Activated gamma-delta T cell treated with anti-CD3 and anti-CD28 coated beads, Interleukin-2, amount 50 U/mL, for 16 hours (primary cell): ENCODE measurements around the gene LGALS8.

ENCODE experiments used
- DNase-seq: peaks from one replicate; pipeline ENCODE4 v3.0.0-alpha.2; 2020; ENCODE audit warnings: low read depth

LGALS8 gene

DNA sequence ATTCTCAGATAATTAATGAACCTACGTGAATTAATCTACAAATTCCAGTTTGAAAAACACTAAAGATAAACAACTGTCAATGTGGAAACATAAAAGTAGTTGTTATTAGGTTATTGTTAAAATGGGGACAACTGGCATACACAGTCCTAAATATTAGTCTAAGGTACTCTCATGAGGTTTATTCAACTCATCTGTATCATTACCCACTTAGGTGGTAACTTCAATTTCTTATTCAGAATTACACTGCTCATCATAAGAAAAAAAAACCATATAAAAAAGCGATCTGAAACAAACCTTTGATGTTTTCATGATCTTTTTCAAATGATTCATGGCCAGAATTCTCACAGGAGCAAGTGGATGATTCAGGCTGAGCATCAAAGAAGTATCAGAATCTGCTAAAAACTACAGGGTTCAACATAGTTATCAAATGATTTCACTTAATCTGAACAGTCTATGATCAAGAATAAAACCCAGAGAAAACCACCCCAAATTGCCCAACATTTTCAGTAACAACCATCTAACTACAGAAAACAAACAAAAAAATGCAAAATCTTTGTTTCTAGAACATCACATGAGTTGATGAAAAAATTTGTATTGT lies 66.9 kb downstream of the LGALS8 start:
- DNase-seq: no peak

DNA sequence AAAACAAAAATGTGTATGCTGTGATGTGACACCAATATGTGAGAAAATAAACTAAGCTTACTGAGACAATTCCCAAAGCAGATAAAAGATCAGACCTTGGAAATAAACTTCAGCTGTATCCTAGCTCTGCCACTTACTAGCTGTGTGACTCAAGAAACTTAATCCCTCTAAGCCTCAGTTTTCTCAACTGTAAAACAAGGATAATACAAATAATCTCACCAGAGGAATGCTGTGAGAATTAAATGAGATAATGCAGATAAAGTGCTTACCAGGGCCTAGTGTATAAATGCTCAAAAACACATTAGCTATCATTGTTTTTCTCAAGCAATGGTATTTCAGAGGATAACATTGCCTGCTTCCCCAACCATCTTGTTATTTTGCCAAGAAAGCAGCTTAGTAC lies 78.4 kb downstream of the LGALS8 start:
- no peak for DNase-seq
